Neural cell (in vitro differentiated cells): ENCODE data around the gene ABI2.

Experiments used
- POLR2AphosphoS5 ChIP-seq: IDR thresholded peaks from 2 replicates; pipeline ENCODE4 v1.6.1; 2012
- TF ChIP-seq, protein P1 (sequence below): fragments of 450-650 bp; IDR thresholded peaks from 2 replicates; pipeline ENCODE4 v1.5.1; 2014; ENCODE audit warnings: antibody characterized with exemption, mild to moderate bottlenecking, moderate library complexity; ENCODE audit not compliant: poor library complexity, severe bottlenecking

DNA sequence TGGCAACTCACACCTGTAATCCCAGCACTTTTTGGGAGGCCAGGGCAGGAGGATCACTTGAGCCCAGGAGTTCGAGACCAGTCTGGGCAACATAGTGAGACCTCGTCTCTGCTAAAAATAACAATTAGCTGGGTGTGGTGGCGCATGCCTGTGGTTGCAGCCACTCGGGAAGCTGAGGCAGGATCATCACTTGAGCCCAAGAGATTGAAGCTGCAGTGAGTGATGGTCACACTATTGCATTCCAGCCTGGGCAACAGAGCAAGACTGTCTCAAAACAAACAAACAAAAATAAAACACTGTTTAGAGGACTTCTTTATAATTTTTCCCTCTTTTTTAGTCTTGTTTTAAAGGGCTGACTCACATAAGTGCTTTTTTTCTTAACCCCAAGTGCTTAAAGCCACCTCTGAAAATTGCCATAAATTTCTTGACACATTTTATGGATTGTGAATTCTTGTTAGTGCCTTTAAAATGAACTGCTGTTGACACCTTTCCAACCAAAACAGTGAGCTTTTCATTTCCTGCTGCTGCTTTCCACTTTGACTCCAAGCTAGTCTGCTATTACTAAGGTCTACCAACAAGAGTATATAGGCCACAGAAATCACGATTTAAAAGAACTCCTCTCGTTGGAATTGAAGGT, 47.6 kb upstream of the ABI2 start:
- TF ChIP-seq, protein P1, sequence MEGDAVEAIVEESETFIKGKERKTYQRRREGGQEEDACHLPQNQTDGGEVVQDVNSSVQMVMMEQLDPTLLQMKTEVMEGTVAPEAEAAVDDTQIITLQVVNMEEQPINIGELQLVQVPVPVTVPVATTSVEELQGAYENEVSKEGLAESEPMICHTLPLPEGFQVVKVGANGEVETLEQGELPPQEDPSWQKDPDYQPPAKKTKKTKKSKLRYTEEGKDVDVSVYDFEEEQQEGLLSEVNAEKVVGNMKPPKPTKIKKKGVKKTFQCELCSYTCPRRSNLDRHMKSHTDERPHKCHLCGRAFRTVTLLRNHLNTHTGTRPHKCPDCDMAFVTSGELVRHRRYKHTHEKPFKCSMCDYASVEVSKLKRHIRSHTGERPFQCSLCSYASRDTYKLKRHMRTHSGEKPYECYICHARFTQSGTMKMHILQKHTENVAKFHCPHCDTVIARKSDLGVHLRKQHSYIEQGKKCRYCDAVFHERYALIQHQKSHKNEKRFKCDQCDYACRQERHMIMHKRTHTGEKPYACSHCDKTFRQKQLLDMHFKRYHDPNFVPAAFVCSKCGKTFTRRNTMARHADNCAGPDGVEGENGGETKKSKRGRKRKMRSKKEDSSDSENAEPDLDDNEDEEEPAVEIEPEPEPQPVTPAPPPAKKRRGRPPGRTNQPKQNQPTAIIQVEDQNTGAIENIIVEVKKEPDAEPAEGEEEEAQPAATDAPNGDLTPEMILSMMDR: no peak
- no peak for TF ChIP-seq POLR2AphosphoS5
